Mucosa of gallbladder (tissue), 1 donor: ENCODE data around the gene CDK6. TPM values are rescaled to one million over a fixed set of nuclear protein-coding genes. Genes with fewer than 3 reads are reported as not detected.

Source experiments
- DNase-seq: peaks from one replicate; pipeline ENCODE4 v3.0.0-alpha.2; 2020; ENCODE audit warnings: low spot score
- total RNA-seq: library from RNA; stranded (reverse); gene quantifications from one replicate; pipeline ENCODE4 v1.2.1, GENCODE V29; 2021
- donor health status: DM: no; HTN: no; CAD: no.

CDK6 gene
- total RNA-seq, 1 donor from 2014 or later, result 23.6 TPM

DNA sequence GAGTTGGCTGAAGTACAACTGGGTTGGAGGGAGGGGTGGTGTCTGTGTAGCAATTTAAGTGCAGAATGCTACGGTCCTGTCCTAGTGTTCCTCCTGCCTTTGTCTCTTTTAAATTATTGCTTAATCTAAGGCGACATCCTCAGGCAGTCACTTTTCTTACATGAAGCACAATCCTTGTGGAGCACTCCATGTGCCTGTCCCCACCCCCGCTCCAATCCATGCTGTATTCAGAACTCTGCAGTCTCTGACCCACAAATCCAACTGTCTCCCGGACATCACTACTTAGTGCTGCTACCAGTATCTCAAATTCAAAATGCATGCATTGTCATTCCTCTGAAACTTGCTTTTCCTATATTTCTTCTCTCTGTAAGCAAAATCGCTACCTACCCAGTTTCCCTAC lies 154.7 kb downstream of the CDK6 start:
- DNase-seq, result no peak

DNA sequence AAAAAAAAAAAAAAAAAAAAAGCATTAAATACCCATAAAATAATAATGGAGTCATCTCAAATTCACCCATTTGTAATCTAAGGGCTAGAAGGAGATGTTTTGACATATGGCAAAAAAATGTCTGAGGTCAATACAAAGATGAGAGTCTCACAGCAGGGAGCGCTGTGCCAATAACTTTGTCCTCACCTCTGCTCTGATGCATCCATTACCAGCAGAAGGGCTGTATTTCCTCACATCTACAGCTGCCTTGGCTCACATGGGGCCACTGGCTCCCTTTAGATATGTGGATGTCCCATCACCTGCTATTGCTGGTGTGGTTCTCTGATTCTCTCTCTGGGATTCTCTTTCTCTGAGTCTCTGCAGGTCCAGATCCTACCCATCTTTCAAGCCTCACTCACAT lies 155.9 kb downstream of the CDK6 start:
- DNase-seq, result no peak

DNA sequence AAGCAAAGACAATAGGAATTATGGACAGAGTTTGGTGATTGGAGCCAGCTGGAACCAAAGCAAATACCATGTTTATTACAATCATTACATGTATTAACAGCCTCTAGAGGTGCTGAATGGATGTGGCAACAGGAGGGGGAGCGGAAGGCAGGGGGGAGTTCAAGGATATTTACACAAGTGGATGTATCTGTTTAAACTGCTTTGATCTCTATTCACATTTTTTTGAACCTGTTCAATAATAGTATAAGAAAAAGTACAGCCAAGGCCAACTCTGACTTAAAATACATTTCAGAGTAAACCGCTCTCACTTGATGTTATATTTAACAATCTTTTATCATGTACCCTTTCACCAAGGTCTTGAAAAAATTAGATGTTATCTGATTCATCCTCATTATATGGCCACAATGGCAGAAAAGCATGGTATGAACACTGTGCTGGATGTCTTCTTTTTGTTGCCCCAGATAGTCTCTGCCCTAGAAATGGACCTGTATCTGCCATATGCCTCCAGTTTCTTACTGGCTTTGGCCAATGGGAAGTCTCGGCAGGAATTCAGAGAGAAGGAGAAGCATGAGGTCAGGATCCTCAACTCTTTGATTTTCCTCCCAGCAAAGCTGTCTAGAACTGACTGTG lies 158.0 kb downstream of the CDK6 start:
- DNase-seq, result no peak

DNA sequence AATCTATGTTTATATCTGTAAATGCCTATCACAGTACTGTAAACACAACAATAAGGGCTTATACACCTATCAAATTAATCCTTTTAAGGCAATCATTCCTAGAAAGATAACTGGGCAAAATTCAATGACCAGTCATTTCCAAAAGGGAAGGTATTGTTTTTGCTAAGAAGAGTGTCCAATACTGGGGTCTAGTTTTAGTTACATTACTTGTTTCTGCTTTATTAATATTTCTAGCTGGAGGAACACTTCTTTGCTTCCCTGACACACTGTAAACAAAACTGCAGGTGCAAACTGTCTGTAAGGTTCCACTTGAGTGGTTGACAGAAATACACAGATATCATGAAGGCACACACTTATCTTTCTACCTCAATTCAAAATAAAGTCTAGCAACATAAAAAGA lies 162.0 kb downstream of the CDK6 start:
- no peak for DNase-seq

DNA sequence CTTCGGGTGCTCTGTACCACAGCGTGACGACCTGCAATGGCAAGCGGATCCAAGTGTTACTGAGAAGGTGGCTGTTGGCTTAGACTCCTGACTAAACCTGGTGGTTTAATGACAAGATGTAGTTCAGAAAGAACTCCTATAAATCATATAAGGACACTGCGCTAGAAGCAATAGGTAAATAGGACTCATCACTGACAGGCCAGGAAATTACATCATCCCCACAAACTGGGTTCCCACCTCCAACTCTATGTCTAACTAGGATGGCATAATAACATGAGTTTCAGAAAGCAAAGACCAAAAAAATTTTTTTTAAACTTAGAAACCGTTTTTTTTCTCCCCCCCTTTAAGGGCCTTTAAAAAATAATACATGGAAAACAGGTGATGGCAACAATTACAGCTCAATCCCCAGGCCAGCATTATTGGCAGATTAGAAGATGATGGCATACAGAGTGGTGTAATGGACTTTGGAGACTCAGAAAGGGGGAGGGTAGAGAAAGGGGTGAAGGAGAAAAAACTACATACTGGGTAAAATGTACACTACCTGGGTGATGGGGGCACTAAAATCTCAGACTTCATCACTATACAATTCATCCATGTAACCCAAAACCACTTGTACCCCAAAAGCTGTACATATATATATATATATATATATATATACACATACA lies 164.7 kb downstream of the CDK6 start:
- no peak for DNase-seq

DNA sequence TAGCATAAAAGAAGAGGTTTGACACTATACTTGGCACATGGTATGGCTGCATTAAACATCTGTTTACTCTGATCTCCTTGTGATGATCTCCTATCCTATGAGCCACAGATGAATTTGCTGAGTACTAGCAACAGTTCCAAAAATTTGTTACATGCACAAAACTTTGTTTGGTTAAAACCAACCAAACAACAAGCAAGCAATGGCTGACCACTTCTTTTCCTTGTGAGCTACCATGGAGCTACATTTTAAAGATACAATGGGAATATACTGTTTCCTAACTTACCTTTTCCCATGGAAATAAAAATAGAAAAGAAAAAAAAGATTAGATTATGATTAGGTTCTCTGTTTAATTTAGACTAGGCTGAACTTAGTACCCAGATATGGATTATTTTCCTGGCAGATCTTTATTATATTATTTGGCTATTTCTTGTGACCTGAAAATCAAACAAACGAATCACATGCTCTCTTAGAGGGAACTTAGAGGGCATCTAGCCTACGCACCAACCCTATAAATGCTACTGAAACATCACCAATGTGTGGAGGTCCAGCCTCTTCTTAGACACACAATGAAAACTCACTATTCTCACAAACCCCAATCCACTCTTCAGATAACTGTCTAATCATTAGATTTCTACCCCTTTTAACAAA lies 166.0 kb downstream of the CDK6 start:
- no peak for DNase-seq

DNA sequence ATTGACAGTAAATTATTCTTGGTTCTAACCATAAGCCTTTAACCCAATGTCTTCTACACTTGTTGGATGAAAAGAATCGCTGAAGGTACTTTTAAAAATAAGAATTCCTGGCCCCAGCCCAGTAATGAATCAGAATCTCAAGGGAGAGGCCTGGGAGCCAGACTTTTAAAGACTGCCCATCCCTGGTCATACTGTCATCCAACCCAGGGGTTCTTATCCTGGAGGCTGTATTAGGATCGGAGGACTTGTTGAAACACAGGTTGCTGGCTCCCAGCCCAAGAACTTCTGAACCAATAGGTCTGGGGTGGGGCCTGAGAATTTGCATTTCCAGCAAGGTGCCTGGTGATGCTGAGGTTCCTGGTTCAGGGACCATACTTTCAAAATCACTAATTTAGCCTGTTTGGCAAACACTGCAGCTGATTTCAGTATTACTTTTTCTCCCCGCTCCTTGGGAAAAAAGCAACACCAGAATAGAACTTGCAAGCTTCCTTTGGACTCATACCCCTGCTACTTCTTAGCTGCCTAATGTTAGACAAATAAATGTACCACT lies 166.7 kb downstream of the CDK6 start:
- DNase-seq, result peak; percentile 34

DNA sequence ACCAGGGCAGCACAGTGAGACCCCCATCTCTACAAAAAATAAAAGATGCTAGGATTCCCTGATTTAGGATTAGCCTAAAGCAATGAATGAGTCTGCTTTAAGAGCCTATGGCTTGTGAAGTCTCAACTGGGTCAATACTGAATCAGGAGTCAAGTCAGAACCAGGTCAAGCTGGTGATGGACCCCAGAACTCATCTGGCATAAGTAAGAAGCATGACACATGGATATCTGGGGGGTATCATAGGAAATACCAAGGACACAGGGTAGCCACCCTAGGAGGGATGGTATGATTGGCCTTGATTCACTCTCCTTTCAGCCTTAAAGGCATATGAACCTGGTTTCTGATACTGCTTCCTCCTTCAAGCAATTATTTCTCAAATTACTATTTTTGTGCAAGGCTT lies 167.8 kb downstream of the CDK6 start:
- DNase-seq, result no peak

DNA sequence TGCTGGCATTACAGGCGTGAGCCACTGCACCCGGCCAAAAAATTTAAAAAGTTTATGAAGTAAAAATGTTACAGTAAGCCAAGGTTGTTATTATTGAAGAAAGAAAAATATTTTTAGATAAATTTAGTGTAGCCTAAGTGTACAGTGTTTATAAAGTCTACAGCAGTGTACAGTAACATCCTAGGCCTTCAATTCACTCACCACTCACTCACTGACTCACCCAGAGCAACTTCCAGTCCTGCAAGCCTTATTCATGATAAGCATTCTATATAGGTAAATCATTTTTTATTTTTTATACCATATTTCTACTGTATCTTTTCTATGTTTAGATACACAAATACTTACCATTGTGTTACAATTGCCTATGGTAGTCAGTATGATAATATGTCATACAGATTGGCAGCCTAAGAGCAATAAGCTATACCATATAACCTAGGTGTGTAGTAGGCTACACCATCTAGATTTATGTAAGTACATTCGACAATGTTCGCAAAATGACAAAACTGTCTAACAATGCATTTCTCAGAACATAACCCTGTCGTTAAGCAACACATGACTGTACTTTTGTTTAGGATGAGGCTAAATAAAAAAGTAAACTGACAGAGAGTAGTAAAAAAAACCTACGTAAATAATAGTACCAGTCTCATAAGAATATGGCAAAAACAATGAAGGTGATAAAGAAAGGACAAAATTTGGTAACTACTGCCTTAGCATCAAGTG lies 168.4 kb downstream of the CDK6 start:
- DNase-seq, result no peak

DNA sequence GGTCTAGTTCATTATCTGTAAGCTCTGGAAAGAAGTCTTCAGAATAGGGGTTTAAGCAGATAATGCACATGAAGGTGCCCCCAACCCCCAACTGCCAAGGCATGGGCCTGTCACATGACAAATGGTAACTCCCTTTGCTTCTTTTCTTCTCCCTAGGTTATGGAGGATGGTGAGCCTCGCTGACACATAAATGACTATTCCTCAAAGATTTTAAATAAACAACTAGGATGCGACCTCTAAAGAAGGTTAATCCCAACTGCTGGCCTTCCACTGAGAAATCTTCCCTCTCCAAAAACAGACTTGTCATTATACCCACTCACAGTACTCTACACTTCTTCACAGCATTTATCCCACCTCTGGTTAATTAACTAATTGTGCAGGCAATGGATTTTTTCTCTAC lies 170.4 kb downstream of the CDK6 start:
- no peak for DNase-seq

DNA sequence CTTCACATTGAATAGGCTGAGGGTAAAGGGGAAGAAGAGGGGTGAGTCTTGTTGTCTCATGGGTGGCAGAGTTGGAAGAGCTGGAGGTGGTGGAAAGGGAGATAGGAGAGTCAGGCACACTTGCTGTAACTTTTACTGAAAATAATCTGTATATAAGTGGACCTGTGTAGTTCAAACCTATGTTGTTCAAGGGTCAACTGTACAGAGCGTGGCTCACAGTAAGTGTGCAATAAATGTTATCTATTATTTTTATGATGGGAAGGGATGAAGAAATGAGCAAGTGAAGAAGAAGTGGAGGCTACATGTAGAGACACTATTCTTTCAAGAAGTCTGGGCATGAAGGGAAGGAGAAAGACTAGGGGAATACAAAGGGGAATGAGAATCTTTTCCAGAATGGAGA lies 174.7 kb downstream of the CDK6 start:
- DNase-seq, result no peak

DNA sequence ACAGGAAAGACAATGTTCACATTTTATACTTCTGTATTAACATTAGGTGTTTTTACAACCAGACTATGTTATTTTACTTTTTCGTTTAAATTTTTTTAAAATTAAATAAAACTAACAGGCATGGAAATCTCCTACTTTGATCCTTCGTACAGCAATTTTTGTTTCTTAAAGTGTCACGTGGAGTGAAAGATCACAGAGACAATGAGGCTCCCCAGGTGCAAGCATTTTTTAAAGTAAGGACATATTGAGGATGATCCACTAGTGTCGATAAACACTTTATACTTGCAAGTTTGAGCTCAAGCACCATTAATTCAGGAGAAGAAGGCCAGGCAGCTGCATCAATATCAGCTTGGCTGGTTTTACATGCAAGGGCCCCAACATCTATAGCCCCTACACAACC lies 177.7 kb downstream of the CDK6 start:
- DNase-seq, result no peak

DNA sequence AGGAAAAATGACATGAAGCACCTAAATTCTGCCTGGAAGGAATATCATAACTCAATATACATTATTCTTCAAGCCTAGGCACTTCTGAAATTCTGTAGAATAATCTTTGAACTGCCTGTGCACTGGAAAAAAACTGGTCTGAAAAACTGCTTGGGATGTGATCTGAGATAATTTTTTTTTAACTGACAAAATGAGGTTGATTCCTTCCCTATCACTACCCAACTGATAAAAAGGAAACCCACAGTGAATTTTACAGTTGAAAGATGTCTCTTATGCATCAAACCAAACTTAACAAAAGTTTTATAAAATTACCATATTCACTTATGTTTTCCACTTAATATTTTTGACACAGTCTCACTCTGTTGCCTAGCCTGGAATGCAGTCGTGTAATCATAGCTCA lies 179.0 kb downstream of the CDK6 start:
- DNase-seq, result no peak

DNA sequence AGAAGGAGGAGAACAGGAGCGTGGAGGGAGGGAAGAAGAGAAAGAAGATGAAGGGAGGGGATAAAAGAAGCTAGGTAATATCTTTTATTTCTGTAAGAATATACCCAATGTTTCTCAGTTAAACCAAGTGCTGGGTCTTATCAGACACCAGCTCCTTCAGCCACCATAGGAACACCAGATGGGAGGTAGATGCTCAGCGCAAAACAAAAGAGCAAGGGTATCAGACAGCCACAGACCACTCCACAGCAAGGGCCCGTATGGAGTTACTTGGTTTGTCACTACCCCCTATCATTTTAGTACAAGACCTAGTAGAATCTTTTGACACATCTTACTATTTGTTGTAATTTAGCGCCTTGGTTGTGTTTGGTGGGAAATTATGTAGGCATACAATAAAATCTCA lies 180.3 kb downstream of the CDK6 start:
- no peak for DNase-seq

DNA sequence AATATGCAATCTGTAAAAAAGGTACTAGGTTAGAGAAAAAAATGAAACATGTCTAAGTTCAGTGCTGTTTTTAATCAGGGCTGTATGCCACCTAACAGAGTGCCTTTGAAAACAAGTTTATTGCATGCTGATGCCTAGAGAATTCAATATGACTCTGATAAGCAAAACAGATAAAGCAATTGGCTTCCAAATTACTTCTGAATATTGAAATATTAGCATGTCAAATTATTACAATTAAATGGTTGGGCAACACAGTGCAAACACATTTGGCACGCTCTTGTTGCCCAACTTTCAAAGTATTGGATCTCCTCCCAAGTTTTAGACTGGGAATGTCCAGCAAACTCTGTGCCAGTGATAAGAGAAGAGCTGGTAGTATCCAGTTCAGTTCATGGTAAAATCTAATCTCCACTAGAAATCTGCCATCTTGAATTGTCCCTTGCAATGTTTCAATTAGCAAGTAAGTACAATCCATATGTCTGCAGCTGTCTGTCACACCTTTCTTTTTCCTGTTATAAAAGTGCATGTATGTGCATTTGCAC lies 181.0 kb downstream of the CDK6 start:
- no peak for DNase-seq

DNA sequence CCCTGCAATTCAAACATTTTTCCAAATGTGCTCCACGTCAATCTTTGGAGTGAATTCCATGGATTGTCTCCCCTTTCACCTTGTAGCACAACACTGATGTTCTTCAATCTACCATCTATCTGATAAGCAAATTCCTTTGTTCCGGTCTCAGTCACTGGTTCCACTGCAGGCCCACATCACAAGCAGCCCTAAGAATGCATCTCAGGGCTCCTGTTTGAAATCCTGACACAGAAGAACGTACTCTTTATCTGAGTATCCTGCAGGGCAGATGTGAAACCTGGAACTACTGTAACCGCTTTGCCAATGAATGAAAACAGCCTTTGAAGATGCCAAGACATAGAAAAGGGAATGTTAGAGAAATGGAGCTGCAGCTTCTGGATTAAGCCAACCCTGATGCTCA lies 183.2 kb downstream of the CDK6 start:
- no peak for DNase-seq

DNA sequence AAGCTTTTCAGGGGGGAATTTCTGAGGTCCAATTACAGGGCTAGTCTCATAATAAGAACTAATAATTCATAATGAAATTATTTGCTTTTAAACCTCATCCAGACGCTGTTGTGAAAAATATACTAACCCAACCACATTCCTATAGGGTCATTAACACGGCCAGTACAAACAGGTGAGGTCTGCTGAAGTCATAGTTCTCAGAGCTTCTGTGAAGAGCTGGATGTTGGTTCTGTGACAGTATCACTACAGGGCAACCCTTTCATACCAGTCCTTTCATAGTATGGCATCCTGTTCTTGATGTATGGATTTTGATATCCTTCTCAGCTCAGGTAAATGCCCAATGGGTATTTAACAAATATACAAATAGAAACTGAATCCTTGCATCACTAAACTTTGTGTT lies 183.8 kb downstream of the CDK6 start:
- DNase-seq, result no peak

DNA sequence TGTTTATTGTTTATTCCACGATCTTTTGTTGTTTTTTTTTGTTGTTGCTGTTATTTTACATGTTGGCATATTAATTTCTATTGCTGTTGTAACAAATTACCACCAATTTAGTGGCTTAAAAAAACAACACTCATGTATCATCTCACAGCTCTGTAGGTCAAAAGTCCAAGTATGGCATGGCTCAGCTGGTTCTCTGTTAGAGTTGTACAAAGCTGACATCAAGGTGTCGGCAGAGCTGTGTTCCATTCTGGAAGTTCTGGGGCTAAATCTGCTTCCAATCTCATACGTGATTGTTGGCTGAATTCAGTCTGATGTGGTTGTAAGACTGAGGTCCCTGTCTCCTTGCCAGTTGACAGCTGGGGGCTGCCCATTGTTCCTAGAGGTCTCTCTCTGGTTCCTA lies 186.0 kb downstream of the CDK6 start:
- no peak for DNase-seq

DNA sequence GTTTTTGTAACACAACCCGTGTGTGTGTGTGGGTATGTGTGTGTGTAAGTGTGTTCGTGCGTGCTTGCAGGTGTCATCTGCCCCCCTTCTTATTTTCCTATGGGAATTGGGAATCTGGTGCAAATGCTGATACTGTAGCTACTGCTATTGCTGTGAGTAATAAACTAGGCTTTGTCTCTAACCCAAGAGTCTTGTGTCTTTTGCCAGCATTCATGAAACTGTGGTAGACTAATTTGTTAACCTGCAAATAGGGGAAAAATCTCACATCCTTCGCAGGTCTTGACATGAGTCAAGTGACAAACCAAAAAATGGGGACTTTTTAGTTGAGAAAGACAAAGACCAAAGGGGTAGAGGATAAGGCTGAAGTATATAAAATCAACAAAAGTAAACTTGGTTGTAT lies 188.3 kb downstream of the CDK6 start:
- no peak for DNase-seq

DNA sequence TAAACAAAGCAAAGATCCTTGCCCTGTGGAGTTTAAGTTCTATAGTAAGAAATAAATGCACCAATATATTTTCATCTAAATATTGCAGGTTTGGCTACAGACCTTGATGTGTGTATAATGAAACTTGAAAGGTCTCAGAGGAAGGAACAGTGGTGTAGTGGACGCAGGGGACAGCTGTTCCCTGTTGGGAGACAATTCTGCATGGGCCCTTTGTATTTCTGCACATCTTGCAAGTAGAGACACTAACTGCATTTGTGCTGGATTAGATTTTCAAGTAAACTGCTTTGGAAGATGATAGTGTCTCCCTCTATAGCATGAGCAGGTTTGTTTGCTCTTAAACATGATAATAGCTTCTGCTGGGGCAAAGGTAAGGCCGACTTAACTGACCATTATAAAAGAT lies 188.7 kb downstream of the CDK6 start:
- DNase-seq, result no peak

DNA sequence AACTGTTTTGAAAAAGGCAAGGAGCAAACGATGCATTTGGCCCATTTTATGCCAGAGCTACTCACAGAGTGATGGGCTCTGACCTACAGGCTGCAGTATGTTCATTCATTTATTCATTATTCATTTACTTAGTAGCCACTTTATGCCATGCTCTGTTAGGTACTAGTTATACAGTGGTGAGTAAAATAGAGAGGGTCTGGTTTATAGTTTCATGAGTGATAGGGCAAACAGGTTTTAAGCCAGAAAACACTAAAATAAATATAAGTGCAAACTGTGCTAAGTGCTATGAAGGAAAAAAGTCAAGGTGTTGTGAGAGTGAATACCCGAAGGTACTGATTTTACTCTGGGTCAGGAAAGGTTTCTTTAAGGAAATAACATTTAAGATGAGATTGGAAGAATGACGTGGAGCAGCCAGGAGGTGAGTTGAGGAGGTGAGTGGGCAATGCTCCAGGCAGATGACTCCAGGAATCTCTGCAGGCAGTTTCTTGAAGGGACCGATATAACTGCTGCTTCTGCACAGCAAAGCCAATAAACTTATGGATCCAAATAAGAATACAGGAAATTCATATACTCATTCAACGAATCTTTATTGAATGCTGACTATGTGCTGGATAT lies 189.3 kb downstream of the CDK6 start:
- DNase-seq, result no peak
